HK-2 (cell line): ENCODE results near the gene PRPF8.
"Not testable (repeated sequence)": the region's sequence is repeated elsewhere in the genome, so short reads cannot be mapped to it uniquely, and the experiment has no call there.

Experiments
- DNase-seq: peaks from one replicate; pipeline ENCODE4 v3.0.0-alpha.2; 2018; ENCODE audit not compliant: unreplicated experiment

The PRPF8 gene

DNA sequence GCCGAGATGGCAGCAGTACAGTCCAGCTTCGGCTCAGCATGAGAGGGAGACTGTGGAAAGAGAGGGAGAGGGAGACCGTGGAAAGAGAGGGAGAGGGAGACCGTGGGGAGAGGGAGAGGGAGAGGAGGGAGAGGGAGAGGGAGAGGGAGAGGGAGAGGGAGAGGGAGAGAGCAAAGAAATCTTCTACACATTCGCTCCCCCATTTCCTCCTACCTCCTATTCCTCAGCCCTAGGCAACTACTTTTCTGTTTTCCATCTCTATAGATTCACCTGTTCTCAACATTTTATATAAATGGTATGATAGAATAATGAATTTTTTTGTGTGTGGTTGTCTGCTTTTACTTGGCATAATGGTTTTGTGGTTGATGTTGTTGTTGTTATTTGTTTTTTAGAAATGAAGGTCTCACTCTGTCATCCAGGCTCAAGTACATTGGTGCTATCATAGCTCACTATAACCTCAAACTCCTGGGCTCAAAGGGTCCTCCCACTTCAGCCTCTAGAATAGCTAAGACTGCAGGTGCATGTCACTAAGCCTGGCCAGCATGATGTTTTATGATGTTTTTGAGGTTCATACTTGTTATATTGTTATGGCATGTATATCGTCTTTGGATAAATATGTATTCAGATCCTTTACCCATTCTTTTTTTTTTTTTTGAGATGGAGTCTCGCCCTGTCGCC lies 6.0 kb upstream of the PRPF8 start:
- DNase-seq = no peak

GRCh38 chr17:1688405-1688804 lies 3.7 kb upstream of the PRPF8 start:
- DNase-seq = not testable (repeated sequence)

GRCh38 chr17:1686086-1686485 lies 1.4 kb upstream of the PRPF8 start:
- DNase-seq = no peak

DNA sequence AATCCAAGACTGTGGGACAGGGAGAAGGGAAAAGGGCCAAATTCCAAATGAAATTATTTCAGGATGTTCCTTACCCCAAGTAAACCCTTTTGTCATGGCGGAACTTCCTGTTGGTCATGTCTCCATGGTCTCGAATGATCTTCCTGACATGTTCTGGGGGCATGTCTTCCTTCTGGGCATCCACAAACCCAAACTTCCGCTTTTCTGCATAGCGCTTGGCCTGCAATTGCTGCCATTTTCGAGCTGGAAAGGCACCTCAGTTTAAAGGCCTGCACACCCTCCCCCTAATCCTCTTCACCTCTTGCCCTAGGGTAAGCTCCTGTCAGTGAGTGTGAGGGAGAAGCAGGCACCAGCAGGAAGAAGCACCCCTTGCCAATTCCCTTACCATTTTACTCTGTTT lies 1.2 kb downstream of the PRPF8 start:
- DNase-seq = no peak

GRCh38 chr17:1676401-1676800 lies 8.3 kb downstream of the PRPF8 start:
- no peak for DNase-seq

DNA sequence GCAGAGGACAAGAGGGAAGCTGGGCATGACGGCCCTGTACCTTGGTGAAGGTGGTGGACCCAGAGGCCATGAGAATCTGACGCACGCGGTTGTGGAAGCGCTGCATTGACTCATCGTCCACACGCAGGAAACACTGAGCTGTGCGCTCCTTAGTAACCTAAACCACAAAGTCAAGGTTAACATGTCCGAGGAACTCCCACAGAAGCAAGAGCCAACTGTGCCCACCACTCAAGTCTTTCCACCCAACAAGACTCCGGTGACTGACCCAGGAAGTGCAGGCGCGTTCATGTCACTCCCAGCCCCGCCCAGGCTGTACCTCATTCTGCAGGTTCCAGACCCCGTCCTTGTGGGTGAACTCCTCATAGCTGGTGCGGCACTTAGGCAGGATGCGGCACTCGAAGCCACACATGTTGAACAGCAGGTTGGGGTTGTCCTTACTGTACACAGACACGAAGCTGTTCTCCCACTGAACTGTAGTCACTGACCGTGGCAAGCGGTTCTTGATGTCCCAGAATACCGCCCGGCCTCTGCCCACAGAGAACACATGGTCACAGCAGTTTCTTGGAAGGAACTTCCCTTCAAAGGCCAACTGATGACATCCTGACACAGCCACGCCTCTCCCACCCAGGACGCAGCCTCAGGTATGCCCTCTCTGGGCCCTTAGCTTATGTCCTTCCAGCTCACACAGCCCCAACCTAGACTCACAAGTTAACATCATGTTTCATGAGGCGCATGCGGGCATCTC lies 11.5 kb downstream of the PRPF8 start:
- no peak for DNase-seq

GRCh38 chr17:1663934-1664333 lies 20.7 kb downstream of the PRPF8 start:
- not testable (repeated sequence) for DNase-seq

GRCh38 chr17:1661045-1661444 lies 23.6 kb downstream of the PRPF8 start:
- DNase-seq = no peak

- no peak for DNase-seq
Observed at GRCh38 chr17:1658100-1658499, 26.6 kb downstream of the PRPF8 start.

DNA sequence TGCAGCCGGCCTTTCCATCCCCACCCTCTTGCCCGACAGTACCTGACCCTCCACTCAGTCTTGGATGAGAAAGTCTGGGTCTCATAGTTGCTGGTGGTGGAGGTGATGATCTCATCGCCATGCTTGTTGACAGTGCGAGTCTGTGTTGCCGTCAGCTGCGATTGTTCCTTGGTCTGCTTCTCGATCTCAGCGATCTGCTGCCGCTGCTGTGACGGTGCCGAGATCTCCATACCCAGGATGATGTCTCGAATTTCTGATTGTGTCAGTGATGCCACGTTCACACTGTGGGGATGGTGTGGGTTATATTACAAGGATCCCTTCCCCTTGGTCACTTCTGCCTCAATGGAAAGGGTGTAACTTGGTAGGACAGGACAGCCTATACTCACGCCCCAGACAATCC lies 30.9 kb downstream of the PRPF8 start:
- no peak for DNase-seq

DNA sequence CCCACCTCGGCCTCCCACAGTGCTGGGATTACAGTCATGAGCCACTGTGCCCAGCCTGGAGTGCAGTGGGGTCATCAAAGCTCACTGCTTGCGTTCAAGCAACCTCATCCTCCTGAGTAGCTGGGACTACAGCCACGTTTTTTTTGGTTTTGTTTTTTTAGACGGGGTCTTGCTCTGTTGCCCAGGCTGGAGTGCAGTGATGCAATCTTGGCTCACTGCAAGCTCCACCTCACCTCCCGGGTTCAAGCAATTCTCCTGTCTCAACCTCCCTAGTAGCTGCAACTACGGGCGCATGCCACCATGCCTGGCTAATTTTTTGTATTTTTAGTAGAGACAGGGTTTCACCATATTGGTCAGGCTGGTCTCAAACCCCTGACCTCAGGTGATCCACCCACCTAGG lies 31.9 kb downstream of the PRPF8 start:
- not testable (repeated sequence) for DNase-seq

- DNase-seq = no peak
Observed at GRCh38 chr17:1651559-1651844, 33.2 kb downstream of the PRPF8 start.

- no peak for DNase-seq
Observed at GRCh38 chr17:1650731-1651558, 33.7 kb downstream of the PRPF8 start.

- DNase-seq = peak; percentile 87
Observed at GRCh38 chr17:1649844-1650501, 34.7 kb downstream of the PRPF8 start, which contains the start of gene RILP. RILP (minus strand) TSS chr17:1649866; CDS start chr17:1649804, 62 bp downstream.

GRCh38 chr17:1648963-1649843 lies 35.5 kb downstream of the PRPF8 start:
- DNase-seq = peak; percentile 93

- no peak for DNase-seq
Observed at GRCh38 chr17:1648173-1648962, 36.3 kb downstream of the PRPF8 start.

DNA sequence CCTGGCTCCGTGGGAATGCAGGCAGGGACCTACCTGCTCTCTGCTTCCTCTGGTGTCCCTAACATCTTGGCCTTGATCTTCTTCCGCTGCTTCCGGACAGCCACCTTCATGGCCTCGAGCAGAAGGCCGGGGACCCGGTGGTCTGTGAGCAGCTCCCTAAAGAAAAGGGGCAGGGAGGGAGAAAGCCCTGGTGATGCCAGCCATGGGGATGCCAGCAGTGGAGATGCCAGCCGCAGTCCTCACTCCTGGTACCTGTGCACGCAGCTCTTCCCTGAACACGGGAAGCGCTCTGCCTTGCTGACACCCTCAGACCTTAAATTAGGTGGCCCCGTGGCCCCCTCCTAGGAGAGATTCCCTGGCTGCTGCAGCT lies 36.9 kb downstream of the PRPF8 start:
- DNase-seq = no peak

- DNase-seq = no peak
Observed at GRCh38 chr17:1646199-1646875, 38.3 kb downstream of the PRPF8 start.

GRCh38 chr17:1645207-1646171 lies 39.2 kb downstream of the PRPF8 start, which contains the start of gene SCARF1:
SCARF1 (minus strand) TSS chr17:1645732; CDS start chr17:1645697, 35 bp downstream.
- peak; percentile 67 for DNase-seq
